IPS-18c (cell line): ENCODE data around the gene PAEP.
"Not testable (repeated sequence)": the region's sequence is repeated elsewhere in the genome, so short reads cannot be mapped to it uniquely, and the experiment has no call there.

Source experiments
- H3K4me3 ChIP-seq: 2 replicates; pipeline ENCODE4 v1.7.0; 2013; ENCODE audit warnings: low read depth, mild to moderate bottlenecking, low read length, moderate library complexity; ENCODE audit not compliant: insufficient read depth
- H3K9me3 ChIP-seq: one replicate; pipeline ENCODE4 v1.6.1; 2013; ENCODE audit warnings: mild to moderate bottlenecking, low read length, moderate library complexity; ENCODE audit not compliant: control insufficient read depth, insufficient read depth

The PAEP gene

DNA sequence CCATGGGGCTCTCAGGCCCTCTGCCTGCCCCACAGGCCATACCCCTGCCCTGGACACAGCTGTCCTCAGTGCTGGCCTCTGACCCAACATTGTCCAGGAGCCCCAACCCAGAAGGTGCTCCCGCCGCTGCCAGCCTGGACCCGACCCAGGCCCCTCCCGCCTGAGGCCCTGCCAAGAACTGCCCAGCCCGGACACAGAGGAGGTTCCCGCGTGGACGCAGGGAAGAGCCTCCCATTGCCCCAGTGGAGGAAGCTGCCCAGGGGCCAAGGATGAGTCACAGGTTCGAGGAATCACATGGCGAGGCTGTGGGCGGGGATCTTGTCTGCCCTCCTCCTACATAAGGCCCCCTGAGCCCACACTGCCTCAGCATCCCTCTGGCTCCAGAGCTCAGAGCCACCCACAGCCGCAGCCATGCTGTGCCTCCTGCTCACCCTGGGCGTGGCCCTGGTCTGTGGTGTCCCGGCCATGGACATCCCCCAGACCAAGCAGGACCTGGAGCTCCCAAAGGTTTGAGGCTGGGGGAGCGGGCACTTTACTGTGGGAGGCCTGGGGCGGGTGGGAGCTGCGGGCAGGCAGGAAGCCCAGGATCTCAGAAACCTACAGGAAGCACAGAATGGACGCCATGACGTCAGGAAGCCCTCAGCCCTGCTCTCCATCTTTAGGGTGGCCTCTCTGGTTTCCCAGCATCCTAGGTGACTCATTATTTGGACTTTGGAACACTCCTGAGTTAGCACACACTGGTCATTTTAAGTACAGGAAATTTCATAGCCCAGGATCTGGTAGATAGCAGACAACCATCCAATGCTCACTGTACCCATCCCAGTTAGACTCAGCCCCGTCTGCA lies at the start of gene PAEP:
Gene PAEP (plus strand): TSS at position 366 of the 844 bp plus-strand sequence.
- Histone ChIP-seq H3K9me3 (peaks cover 2% of the 10 kb centered on the region), H3K4me3 (no peak within 1 kb of the TSS)

GRCh38 chr9:135512241-135512603 lies 49.3 kb upstream of the PAEP start:
- no peaks in the 10 kb centered on the region for H3K9me3 ChIP-seq
- H3K4me3 ChIP-seq, result no peak overlapping the region

- Histone ChIP-seq H3K9me3 (no peaks in the 10 kb centered on the region), H3K4me3 (no peak overlapping the region)
These were observed 48.7 kb upstream of the PAEP start for GRCh38 chr9:135512904-135513303.

GRCh38 chr9:135513351-135513846 lies 48.2 kb upstream of the PAEP start:
- no peaks in the 10 kb centered on the region for H3K9me3 ChIP-seq

DNA sequence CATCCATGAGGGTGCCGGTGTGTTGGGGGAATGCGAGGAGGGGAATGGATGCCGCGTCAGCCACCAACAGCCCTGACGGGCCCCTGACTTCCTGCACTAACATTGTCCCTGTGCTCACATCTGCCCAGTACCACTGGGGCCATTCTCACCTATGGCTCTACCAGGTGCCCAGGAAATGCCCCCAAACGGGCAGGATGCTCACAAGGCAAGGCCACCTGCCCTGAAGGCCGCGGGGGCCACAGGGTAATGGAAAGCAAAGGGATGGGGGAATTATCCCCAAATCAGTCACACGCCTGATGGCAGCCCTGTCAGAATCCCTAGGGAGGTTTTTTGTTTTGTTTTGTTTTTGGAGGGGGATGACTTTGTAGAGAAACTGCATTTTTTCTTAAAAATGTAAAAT lies 47.6 kb upstream of the PAEP start:
- not testable (repeated sequence) for H3K4me3 ChIP-seq, H3K9me3 ChIP-seq

More at GRCh38 chr9:135513351-135513846, 48.2 kb upstream of the PAEP start:
- no peak overlapping the region for H3K4me3 ChIP-seq

DNA sequence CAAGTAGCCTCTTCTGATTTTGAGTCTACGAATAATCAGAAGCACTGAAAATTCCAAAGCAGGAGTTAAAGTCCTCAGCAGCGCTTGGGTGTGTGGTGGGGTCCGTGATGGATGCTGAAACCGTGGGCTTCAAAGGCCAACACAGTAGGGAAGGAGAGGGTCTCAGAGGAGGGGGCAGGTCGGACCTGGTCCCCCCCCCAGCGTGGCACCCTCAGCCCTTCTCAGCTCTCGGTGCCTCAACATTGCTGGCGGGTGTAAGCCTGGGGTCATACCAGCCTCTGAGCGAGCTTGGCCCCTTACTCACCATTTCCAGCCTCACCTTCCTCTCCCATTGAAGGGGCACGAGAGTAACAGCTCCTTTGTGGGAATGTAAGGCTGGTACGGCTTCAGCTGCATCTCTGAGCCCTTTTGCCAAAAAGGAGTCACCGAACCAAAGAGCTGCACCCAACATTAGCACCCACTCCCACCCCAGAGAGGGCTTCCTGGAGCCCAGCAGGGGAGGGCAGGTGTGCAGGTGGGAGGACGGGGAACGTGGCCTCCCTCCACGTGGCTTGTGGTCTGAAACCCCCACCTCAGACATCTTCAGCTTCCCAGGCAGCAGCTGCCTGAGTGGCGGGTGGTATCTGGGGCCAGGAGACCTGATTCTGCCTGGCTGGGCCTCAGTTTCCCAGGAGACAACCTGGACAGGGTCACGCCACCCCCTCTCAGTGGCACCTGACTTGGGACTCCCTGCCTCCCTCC lies 47.0 kb upstream of the PAEP start:
- Histone ChIP-seq H3K4me3 (no peak overlapping the region), H3K9me3 (no peaks in the 10 kb centered on the region)

GRCh38 chr9:135515083-135515951 lies 46.2 kb upstream of the PAEP start:
- Histone ChIP-seq H3K4me3 (no peak overlapping the region), H3K9me3 (no peaks in the 10 kb centered on the region)

DNA sequence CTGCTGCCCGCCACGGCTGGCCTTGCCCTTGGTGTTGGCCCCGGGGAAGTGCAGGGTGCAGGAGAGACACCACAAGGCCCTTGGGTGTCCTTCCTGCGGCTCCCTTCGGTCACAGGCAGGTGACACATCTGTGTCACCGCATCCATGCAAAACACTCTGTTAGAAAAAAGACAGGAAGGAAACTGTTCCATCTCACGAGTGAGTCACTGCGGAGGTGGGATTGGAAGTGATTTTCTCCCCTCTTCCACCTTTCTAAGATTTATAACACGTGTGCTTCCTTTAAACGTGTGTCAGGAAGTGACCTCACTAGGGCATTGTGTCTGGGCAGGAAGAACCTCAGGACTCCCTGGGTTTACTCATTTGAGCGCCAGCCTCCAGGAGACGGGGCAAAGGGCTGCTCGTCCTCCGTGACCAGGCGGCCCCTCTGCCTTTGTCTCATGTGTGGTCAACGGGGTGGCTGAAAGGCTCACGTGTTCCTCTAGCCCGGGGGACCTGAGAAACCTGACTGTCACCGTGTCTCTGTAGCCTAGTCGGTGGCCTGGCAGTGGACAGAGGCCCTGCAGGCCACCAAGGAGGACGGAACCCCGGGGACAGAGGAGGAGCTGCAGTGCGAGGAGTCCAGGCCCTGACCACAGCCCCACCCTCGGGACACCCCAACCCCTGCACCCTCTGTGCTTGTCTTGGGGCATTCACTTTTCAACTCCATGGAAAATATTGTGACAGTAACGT lies 45.3 kb upstream of the PAEP start:
- no peaks in the 10 kb centered on the region for H3K9me3 ChIP-seq
- no peak overlapping the region for H3K4me3 ChIP-seq

- no peaks in the 10 kb centered on the region for H3K9me3 ChIP-seq
These were observed 44.1 kb upstream of the PAEP start for GRCh38 chr9:135517407-135517822.

GRCh38 chr9:135519179-135519971 lies 42.2 kb upstream of the PAEP start:
- Histone ChIP-seq H3K4me3 (no peak overlapping the region), H3K9me3 (no peaks in the 10 kb centered on the region)

More at GRCh38 chr9:135517407-135517822, 44.1 kb upstream of the PAEP start:
- H3K4me3 ChIP-seq, result no peak overlapping the region

- H3K4me3 ChIP-seq, result no peak within 1 kb of the TSS
- no peaks in the 10 kb centered on the region for H3K9me3 ChIP-seq
These were observed 40.5 kb upstream of the PAEP start, which contains the start of gene LCN1 for GRCh38 chr9:135520916-135521607. LCN1 (plus strand) TSS chr9:135521440; CDS start chr9:135521498, 58 bp downstream.

DNA sequence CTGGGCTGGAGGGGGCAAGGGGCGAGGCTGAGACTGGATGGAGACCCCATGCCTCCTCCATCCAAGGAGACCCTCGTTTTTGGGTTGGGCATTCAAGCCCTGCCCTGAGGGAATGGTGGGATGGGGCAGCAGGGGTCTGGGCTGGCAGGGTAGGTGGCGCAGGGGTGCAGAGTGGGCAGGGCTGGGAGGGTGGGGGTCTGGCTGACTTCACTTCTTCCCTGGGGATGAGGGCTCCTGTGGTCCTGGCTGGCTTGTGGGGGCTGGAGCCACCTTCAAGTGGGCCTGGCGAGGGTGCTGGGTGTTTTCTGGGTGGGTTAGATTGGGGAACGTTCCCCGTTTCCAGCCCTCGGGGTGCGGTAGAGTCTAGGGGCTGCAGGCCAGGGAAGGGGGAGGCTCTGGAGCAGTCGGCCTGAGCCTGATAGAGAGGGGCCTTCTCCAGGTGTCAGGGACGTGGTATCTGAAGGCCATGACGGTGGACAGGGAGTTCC lies 39.9 kb upstream of the PAEP start:
- Histone ChIP-seq H3K9me3 (no peaks in the 10 kb centered on the region), H3K4me3 (no peak overlapping the region)

DNA sequence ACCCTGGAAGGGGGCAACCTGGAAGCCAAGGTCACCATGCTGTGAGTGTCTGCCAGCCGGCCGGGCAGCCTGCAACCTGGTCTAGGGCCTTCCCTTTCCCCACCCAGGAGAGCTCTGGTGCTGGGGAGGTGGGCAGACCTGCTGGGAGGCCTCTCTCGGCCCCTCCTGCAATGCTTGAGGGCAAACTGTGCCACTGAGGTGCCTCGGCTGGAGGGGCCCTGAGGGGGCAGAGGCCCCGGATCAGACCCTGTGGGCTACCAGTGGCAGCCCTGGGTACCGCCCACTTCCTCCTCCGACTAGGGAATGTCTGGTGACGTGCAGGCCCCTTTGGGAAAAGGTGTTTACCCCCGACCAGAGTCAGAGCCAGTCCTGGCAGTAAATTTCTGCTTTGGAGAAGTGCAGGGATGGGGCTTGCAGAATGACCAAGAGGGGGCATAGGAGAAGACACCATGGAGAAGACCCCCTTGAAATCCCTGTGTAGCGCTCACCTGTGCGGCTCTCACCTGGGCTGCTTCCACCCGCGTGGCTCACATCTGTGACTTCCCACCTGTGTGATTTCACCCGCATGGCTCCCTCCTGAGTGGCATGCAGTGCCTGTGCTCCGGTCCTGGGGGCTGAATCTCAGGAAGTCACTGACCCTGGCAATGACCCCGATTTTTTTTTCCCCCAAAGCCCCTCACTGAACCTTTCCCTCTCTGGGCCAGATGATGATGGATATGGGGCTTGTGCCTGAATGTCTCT lies 39.2 kb upstream of the PAEP start:
- H3K9me3 ChIP-seq, result no peaks in the 10 kb centered on the region
- H3K4me3 ChIP-seq, result no peak overlapping the region

GRCh38 chr9:135522931-135523330 lies 38.6 kb upstream of the PAEP start:
- no peaks in the 10 kb centered on the region for H3K9me3 ChIP-seq
- H3K4me3 ChIP-seq, result no peak overlapping the region
